Left renal pelvis (tissue), 4 donors: ENCODE measurements around the gene PACSIN3. TPM values are rescaled to one million over a fixed set of nuclear protein-coding genes. Genes with fewer than 3 reads are reported as not detected.

Source experiments
- DNase-seq, 4 donors: peaks; one replicate each; pipeline ENCODE4 v3.0.0-alpha.2; 2013; ENCODE audit warnings: low read depth in 4 of 4, low spot score in 3 of 4
- polyA plus RNA-seq, 4 donors: library from polyadenylated mRNA; unstranded; fragments of 120-200 nt; gene quantifications; one replicate each; pipeline ENCODE4 v1.2.1, GENCODE V29; 2013; ENCODE audit not compliant: insufficient read length in 4 of 4

Gene PACSIN3
- polyA plus RNA-seq, 4 donors, result 22.5 to 45.2 (median 29.9) TPM

DNA sequence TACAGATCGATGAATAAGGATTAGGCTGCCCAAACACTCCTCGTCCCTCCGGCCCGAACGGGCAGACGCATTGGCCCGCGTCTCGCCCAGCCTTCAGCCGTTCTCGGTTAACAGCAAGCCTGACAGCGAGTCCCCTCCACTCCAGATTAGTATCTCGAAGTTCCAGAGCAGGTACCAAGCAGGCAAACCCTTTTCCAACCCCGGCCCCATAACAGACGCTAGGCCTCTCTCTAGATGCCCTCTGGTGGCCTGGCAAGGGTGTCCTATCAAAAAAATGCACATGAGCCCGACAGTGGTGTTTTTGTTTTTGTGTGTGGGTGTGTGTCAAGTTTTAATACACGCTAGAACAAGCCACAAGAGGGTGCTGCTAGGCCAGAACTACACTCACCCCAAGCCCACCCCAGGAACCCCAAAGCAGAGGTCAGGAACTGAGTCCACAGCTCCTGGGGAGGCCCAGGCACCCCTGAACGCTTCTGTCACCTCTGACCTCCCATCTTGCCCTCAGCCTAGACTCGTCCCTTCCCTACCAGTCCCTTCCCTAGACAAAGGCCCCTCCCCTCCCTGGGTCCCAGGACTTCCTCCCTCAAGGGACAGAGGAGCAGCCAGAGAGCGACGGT lies 8.9 kb downstream of the PACSIN3 start:
- DNase-seq, result no peak

DNA sequence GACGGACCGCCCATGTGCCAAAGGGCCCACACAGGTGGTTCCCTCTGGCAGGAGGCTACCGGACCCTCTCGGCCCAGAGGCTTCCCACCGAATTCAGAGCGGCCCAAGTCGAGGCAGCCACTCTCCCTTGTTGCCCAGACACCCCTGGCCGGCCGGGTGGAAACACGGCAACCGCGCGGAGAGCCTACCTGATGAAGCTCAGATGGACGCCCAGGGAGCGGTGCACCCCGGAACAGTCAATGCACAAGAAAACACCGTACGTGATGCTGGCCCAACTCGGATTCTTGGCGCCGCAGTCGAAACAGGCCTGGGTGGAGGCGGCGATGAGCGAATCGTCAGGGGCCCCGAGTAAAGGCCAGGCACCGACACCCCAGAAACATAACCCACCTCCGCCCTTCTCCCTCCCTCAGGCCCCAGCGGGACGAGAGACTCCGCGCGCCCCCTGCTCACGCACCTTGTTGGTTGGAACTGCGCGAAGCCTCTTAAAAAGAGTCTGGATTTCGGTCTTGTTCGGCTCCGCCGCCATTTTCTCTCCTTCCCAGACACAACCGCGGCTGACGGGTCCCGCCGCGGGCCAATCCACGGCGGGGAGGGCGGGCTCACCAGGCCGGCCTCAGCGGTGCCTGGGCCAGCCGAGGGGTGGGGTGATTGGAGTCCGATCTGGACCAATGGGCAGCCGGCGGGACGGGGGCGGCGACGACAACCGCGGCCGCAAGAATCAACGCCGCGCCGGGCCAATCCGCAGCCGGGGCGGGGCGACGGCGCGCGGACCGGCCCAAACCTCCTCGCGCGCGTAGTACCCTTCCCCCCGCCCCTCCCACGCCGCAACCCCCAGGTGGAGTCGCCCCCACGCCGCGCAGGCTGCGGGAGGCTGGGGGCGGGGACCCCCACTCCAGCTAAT lies 9.7 kb downstream of the PACSIN3 start, which contains the start of gene ARFGAP2:
ARFGAP2 (minus strand) TSS at position 552 of the 901 bp plus-strand sequence; CDS start at position 526, 26 bp downstream.
- peak; percentile 80 to 93 (median 90) for DNase-seq

DNA sequence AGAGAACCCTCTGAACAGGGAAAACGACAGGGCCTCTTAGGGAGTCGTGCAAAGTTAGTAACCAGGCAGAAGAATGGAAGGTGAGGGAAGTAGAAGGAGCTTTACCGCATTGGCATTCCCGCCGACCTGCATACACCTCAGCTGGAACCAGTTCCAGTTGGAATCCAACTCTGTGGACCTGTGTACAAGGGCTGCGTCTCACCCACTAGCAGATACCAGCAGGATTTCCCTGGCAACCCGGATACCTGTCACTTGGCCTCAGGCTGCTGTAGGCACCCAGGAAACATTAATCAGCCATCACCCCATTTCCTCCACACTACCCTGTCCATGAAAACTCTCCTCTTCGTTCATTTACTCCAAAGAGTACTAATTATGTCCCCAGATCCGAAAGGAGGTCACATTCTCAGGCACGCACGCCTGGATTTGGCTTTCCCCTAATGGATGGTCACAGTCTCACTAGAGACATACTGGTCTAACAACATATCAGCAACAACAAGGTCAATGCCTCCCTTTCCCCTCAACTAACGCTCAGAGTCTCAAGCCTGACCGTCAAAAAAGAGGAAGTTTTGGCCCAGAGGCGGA lies 10.4 kb downstream of the PACSIN3 start:
- no peak for DNase-seq

DNA sequence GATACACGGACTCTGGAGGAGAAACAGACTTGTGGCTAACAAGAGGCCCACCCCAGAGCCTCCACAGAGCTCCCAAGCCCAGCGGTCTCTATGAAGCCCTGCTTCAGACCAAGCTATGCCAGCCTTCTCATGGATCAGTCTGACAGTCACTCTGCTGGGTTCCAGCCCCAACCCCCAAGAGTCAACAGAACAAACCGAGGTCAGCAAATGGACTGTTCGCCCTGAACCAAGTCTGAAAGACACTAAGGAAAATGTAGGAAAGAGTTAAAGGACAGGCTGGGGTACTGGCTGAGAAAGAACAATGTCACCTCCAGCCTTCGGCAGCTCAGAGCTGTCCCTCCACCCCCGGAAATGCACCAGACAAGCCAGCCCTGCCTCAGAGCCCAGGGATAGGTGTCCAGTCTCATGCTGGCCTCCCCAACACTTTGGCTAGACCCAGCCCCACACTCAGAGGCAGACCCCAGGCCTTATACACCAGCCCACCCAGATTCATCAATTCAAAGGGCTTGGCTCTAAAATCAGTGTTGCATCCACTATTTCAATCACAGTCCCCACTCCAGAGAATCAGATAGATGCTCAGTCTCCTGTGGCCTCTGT lies 13.4 kb downstream of the PACSIN3 start:
- DNase-seq, result no peak

DNA sequence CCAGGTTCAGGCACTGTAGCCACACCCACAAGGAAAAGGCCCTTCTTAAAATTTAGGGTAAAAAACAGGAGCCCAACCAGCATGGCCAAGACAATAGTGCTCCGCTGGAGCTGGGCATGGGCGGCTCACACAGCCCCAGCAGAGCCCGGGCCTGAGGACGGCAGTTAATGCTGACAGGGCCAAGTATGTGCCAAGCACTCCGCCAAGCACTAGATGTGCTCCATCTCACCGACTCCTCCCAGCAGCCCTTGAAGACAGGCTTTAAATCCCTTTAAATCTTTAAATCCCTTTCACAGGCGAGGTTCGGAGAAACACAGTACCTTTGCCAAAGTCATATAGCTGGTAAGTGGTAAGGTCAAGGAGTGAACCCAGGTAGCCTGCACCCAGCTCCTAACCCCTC lies 14.4 kb downstream of the PACSIN3 start:
- DNase-seq, result no peak

- DNase-seq, result no peak
Measured at GRCh38 chr11:47171061-47171838, 15.0 kb downstream of the PACSIN3 start.

DNA sequence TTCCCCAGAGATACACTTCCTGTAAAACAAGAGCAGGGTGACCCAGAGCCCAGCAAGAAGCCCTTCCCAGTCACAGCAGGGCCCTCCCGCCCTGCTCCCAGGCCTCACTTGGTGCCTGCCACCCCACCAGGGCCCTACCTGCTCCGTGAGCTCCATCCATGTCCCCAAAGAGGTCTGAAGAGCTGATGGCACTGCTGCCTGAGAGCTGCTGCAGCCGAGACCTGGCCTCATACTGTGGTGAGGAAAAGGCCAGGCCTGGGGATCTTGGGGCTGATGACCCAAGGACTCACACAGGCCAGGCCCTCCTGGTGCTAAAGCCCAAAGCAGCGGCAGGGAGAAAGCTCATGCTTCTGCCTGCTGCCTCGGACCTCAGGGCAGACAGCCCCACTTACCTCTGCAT lies 19.9 kb downstream of the PACSIN3 start:
- no peak for DNase-seq

DNA sequence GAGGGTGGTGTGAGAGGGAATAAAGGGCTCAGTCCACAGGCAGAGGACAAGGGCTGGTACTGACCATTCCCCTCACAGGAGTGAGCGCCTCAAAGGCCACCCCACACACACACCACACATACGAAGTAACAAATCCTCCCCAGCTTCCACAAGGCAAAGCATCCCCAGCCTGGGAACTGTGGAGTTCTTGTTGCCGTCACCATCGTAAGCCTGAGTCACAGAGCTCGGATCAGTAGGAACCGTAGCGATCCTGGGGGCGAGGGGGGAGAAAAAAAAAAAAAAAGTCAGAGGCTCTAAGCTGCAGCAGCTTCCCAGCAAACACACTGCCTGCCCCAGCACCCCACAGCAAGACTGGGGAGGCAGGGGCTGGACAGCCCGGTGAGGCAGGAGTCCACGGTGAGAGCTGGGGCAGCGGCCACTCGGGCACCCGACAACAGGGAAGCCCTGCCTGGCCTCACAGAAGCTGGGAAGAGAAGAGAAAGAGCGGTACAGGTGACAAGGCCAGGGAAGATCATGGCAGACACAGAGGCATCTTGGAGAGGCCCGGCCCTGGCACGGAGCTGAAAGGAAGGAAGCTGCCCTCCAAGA lies 20.9 kb downstream of the PACSIN3 start:
- no peak for DNase-seq

GRCh38 chr11:47164321-47164720 lies 21.9 kb downstream of the PACSIN3 start:
- DNase-seq, result no peak

GRCh38 chr11:47163898-47164297 lies 22.3 kb downstream of the PACSIN3 start:
- no peak for DNase-seq

- no peak for DNase-seq
Measured at GRCh38 chr11:47163193-47163592, 23.0 kb downstream of the PACSIN3 start.

- no peak for DNase-seq
Measured at GRCh38 chr11:47162426-47162825, 23.8 kb downstream of the PACSIN3 start.

DNA sequence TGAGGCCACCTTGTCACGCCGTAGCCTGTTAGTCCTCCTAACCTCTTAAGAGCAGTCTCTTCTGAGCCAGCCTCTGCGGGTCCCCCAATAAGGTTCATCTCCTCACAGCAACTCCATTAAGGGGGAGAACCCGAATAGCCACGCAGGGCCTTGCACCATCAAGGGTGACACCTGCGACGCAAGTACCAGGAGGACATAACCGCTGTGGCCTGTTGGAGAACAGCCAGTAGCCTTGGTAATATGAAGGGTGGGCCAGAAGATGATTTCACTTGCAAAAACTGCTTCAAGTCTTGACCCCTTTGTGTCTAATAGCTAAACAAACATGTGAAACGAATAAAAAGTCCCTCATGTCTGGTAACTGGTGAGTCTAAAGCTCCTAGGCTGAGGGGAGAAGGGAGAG lies 24.3 kb downstream of the PACSIN3 start:
- no peak for DNase-seq

GRCh38 chr11:47161134-47161854 lies 24.9 kb downstream of the PACSIN3 start:
- DNase-seq, result no peak

GRCh38 chr11:47160753-47161133 lies 25.5 kb downstream of the PACSIN3 start:
- DNase-seq, result no peak

DNA sequence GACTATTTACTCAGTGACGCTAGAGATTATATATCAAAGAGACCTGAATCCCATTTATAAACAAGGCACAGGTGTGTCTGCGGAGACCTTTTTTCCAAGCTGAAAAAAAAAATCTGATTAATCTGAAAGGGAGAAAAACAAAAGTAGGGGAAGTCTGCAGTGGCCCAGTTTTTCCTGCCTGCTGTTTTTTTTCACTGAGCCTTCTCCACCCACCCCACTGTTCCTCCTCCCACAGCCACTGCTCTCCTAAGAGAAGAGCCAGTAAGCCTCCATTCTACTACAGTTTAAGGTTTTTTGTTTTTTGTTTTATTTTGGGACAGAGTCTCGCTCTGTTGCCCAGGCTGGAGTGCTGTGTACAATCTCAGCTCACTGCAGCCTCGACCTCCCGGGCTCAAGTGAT lies 28.0 kb downstream of the PACSIN3 start:
- no peak for DNase-seq

GRCh38 chr11:47157805-47158204 lies 28.4 kb downstream of the PACSIN3 start:
- DNase-seq, result no peak

DNA sequence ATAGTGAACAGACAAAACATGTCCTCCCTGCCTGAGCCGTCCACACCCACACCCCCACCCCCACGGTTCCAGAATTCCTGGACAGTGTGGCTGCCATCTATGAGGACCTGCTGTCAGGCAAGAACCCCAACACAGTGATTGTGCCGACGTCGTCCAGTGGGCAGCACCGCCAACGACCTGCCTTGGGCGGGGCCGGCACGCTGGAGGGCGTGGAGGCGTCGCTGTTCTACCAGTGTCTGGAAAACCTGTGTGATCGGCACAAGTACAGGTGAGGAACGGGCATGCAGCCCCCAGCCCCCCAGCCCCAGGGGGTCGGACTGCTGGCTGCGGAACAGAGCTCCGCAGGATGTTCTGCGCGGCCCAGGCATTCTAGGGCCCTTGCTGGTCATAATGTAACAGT lies 29.3 kb downstream of the PACSIN3 start:
- DNase-seq, result no peak

DNA sequence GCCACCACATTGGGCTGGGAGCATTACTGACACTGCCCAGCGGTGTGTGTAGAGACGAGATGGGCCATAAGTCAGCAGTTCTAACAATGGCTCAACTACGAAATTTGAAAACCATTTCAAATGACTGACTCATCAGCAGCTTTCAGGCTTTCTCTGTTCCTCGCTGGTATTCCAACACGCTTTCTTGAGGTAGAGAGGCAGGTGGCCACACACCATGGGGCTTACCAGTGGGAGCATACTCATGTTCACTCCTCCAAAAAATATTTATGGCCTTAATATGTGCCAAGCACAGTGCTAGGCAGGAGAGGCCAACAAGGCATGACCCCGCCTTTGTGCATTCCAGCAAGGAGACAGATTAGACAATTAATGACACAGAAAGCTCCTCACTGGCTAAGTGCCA lies 29.9 kb downstream of the PACSIN3 start:
- no peak for DNase-seq
